Inflammatory macrophage treated with lipopolysaccharide for 1 hour (primary cell): ENCODE measurements around the gene ANXA6.
"Not testable (repeated sequence)": the region's sequence is repeated elsewhere in the genome, so short reads cannot be mapped to it uniquely, and the experiment has no call there.

Experiments
- DNase-seq, 2 donors: peaks; one replicate each; pipeline ENCODE4 v3.0.0-alpha.2; 2020 to 2022

Gene ANXA6

GRCh38 chr5:151157426-151158286 lies at the start of gene ANXA6:
Gene ANXA6 (minus strand): TSS chr5:151157779. CDS start chr5:151147901, 9,878 bp downstream.
- DNase-seq, result peak; percentile 61 to 80

- DNase-seq, result no peak
Measured at GRCh38 chr5:151205411-151205810, 47.8 kb upstream of the ANXA6 start.

GRCh38 chr5:151204051-151204450 lies 46.5 kb upstream of the ANXA6 start:
- no peak for DNase-seq

GRCh38 chr5:151202381-151203139 lies 45.0 kb upstream of the ANXA6 start:
- peak; percentile 40 to 58 for DNase-seq

GRCh38 chr5:151200913-151201595 lies 43.5 kb upstream of the ANXA6 start:
- no peak for DNase-seq

- DNase-seq, result no peak
Measured at GRCh38 chr5:151199581-151200185, 42.1 kb upstream of the ANXA6 start.

GRCh38 chr5:151198861-151199260 lies 41.3 kb upstream of the ANXA6 start:
- DNase-seq, result no peak

- DNase-seq, result not testable (repeated sequence)
Measured at GRCh38 chr5:151197291-151197600, 39.7 kb upstream of the ANXA6 start.

- DNase-seq, result no peak
Measured at GRCh38 chr5:151196556-151197290, 39.1 kb upstream of the ANXA6 start.

GRCh38 chr5:151195622-151196021 lies 38.0 kb upstream of the ANXA6 start:
- peak; percentile 88 to 89 for DNase-seq

- no peak for DNase-seq
Measured at GRCh38 chr5:151192626-151193025, 35.0 kb upstream of the ANXA6 start.

- no peak for DNase-seq
Measured at GRCh38 chr5:151191661-151192060, 34.1 kb upstream of the ANXA6 start.

- DNase-seq, result no peak
Measured at GRCh38 chr5:151189151-151189550, 31.6 kb upstream of the ANXA6 start.

GRCh38 chr5:151186538-151186937 lies 29.0 kb upstream of the ANXA6 start:
- no peak for DNase-seq

- DNase-seq, result no peak
Measured at GRCh38 chr5:151186052-151186451, 28.5 kb upstream of the ANXA6 start.

- DNase-seq, result no peak
Measured at GRCh38 chr5:151184316-151185042, 26.9 kb upstream of the ANXA6 start.

- no peak for DNase-seq
Measured at GRCh38 chr5:151183456-151184245, 26.1 kb upstream of the ANXA6 start.

- no peak for DNase-seq
Measured at GRCh38 chr5:151182976-151183375, 25.4 kb upstream of the ANXA6 start.

- DNase-seq, result no peak
Measured at GRCh38 chr5:151182524-151182900, 24.9 kb upstream of the ANXA6 start.

- no peak for DNase-seq
Measured at GRCh38 chr5:151181818-151182523, 24.4 kb upstream of the ANXA6 start.
